ENCODE data around the gene C6orf163.

GRCh38 chr6:87341158-87341557 is 3.5 kb upstream of the C6orf163 start:
- TF ChIP-seq CTCF (IDR thresholded peaks at IDR 0.05) (no peak), POLR2A (IDR thresholded peaks at IDR 0.05) (no peak)
